Right hindlimb (tissue), 1 donor: ENCODE results near the gene C19orf53.

Experiments
- DNase-seq: peaks from one replicate; pipeline ENCODE4 v3.0.0-alpha.2; 2018

C19orf53 gene

GRCh38 chr19:13827656-13828055 is 53.4 kb downstream of the C19orf53 start:
- DNase-seq, result no peak
